Measurements from ENCODE around the gene MAPT.

MAPT gene

DNA sequence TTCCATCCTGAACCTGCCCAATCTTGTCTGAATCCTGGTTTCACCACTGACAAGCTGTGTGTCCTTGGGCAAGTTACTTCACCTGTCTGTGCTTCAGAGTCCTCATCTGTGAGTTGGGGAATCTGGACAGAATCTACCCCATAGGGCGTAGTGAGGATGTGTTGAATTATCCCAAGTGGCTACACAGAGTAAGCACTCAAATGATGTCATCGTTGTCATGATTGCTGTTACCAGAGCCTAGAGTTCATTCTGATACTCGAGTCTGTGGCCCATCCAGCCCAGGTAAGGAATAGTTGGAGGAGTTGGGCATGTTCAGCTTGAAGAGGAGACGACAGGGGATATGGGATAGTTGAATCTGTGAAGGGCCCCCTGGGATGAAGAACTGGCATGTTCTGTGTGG, 45.9 kb downstream of the MAPT start:
- no peak for DNase-seq (ENCODE audit: low read depth)
- no peak overlapping the region for H3K4me3 ChIP-seq (replicated peaks; ENCODE audit: low read depth, low read length)
- TF ChIP-seq, protein P1, sequence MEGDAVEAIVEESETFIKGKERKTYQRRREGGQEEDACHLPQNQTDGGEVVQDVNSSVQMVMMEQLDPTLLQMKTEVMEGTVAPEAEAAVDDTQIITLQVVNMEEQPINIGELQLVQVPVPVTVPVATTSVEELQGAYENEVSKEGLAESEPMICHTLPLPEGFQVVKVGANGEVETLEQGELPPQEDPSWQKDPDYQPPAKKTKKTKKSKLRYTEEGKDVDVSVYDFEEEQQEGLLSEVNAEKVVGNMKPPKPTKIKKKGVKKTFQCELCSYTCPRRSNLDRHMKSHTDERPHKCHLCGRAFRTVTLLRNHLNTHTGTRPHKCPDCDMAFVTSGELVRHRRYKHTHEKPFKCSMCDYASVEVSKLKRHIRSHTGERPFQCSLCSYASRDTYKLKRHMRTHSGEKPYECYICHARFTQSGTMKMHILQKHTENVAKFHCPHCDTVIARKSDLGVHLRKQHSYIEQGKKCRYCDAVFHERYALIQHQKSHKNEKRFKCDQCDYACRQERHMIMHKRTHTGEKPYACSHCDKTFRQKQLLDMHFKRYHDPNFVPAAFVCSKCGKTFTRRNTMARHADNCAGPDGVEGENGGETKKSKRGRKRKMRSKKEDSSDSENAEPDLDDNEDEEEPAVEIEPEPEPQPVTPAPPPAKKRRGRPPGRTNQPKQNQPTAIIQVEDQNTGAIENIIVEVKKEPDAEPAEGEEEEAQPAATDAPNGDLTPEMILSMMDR (IDR thresholded peaks at IDR 0.05; ENCODE audit: low read length, missing control alignments): no peak

DNA sequence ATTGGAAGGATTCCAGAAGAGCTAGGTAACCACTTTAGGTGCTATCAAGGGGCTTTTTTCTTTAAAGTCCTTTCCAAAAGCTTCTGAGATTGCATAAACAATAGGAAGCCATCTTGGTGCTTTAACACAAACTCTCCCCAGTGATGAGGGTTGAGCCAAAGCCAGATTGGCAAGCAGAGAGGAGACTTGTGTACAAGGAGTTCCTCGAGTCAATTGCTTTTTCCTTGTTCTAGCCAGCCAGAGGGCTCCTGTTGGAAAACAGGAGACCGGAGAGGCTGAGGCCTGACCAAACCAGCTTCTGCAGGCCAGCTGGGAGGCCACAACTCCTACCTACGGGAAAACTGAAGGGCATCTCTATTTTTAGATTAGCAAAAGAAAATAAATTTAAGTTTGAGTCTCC, 46.5 kb downstream of the MAPT start:
- TF ChIP-seq, protein P1 (IDR thresholded peaks at IDR 0.05; ENCODE audit: low read length, missing control alignments): no peak
- no peak overlapping the region for H3K4me3 ChIP-seq (replicated peaks; ENCODE audit: low read depth, low read length)
- no peak for DNase-seq (ENCODE audit: low read depth)

DNA sequence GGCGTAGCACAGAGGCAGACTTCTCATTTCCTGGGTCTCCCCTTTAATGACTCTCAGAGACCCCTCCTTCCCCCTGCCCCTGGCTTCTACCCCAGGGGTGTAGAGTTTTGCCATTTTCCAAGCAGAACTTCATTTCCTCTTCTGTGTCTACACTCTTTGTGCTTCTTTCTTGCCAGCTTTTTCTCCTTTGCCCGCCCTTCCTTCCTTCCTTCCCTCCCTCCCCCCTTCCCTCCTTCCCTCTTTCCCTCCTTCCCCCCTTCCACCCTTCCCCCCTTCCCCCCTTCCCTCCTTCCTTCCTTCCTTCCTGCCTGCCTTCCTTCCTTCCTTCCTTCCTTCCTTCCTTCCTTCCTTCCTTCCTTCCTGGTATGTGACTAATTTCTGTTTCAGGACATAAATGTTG, 47.0 kb downstream of the MAPT start:
- H3K4me3 ChIP-seq (replicated peaks; ENCODE audit: low read depth, low read length): no peak overlapping the region
- TF ChIP-seq, protein P1 (IDR thresholded peaks at IDR 0.05; ENCODE audit: low read length, missing control alignments): no peak
- DNase-seq (ENCODE audit: low read depth): no peak

DNA sequence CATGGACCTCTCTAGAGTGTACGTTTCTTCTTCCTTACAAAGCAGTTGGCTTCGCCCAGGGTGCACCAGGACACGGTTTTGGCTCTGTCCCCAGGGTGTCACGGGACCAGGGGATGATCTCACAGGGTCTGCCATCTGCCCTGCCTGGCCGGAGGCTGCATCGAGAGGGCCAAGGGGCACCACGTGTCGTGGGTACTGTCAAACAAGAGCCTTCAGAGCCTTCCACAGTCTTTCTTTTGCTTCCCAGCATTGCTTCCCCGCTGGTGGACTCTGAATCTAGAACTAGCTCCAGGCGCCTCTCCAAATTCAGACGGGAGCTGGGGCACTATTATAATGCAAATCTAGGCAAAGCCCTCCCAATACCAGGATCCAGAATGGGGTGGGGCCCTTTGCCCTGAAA, 47.9 kb downstream of the MAPT start:
- TF ChIP-seq, protein P1 (IDR thresholded peaks at IDR 0.05; ENCODE audit: low read length, missing control alignments): no peak
- no peak for DNase-seq (ENCODE audit: low read depth)
- no peak overlapping the region for H3K4me3 ChIP-seq (replicated peaks; ENCODE audit: low read depth, low read length)

DNA sequence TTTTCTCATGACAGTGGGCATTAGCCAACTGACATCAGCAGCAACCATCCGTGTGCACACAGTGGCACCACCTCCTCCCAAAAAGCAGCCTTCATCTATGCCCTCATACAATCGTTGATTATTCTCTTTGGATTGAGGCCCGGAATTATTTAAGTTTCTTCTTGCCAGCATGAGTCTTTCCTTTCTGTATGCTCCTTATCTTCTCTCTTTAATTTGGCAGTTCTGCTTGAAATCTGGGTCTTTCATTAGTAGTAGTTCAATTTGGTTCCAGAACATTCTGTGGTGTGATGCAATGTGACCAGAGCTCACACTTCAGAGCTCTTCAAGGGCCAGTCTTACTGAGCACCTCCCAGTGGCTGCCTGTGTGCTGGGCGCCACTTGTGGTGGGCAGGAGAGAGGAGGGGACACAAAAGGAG, 52.5 kb downstream of the MAPT start:
- no peak overlapping the region for H3K4me3 ChIP-seq (replicated peaks; ENCODE audit: low read depth, low read length)
- DNase-seq (ENCODE audit: low read depth): peak; percentile 12
- TF ChIP-seq, protein P1 (IDR thresholded peaks at IDR 0.05; ENCODE audit: low read length, missing control alignments): no peak

DNA sequence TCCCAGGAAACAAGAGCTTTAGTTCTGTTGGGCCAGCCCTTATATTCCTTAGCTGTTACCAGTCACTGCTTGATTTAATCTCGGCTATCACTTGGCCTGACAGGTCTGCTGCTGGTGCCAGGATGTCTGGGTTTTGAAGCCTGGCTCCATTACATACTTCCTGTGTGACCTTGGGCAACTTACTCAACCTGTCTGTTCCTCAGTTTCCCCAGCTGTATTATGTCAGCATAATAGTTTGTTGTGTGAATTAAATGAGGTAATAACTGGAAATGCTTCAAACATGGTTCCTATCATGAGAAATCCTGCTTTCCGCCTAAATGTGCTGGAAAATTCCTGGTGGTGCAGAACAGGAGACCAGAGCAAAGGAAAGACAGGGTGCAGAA, 54.1 kb downstream of the MAPT start:
- no peak for DNase-seq (ENCODE audit: low read depth)
- TF ChIP-seq, protein P1 (IDR thresholded peaks at IDR 0.05; ENCODE audit: low read length, missing control alignments): no peak

DNA sequence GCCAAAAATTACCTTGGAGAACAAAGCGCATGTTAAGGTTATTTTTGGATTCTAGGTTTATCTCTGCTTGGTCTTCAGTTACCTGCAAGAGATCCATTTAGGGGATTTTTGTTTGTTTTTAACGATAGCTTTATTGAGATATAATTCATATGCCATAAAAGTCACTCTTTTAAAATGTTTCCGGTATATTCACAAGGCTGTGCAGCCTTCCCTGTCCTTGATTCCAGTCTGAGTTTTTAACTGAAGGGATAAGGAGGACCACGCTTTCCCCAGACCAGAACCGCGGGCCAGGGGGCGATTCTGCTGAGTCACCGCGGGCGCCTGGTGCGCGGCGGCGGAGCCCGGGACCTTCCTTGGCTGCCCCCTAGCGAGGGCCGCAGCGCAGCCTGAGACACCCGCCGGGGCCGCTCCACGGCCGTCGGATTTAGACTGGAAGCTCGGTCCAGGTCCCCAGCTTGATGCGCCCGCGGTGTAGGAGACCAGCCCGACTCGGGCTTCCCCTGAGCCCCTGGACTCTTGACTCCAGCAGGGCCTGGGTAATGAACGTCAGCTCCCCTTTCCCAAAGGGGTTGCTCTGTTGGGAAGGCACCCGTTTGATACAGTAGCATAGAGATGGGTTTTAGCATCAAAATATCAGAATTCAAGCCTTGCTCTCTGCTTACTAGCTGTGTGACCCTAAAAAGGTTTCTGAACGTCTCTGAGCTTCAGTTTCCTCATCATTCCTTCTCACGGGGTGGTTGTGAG, 54.7 kb downstream of the MAPT start:
- H3K4me3 ChIP-seq (replicated peaks; ENCODE audit: low read depth, low read length): peak overlapping the region; percentile 21
- TF ChIP-seq, protein P1 (IDR thresholded peaks at IDR 0.05; ENCODE audit: low read length, missing control alignments): peak; percentile 61
- DNase-seq (ENCODE audit: low read depth): peak; percentile 60

More for the DNA sequence above, 54.1 kb downstream of the MAPT start:
- no peak overlapping the region for H3K4me3 ChIP-seq (replicated peaks; ENCODE audit: low read depth, low read length)
